ENCODE results near the gene WDR27.

The WDR27 gene

DNA sequence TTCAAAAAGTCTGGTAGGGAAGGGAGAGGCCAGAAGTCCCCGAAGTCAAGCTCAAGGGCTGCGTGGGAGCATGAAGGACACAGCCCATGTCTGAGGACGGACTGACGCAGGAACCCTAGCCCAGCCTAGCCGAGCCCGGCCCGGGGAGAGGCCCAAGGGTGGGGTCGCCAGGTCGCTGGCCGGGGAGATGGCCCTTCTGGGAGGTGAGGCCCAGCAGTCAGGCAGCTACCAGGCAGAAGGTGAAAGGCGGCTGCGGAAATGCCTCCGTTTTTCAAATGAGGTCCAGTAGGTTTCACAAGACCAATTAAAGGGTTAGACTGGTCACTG, 44.6 kb downstream of the WDR27 start:
- H3K4me1 ChIP-seq (ENCODE audit: control insufficient read depth, insufficient read depth, low read length): no peaks in the 10 kb centered on the region
- no peaks in the 10 kb centered on the region for H3K9me3 ChIP-seq (ENCODE audit: control insufficient read depth, insufficient read depth, low read depth, low read length)
- no peak overlapping the region for H3K27ac ChIP-seq (ENCODE audit: extremely low read depth, low read depth, low read length)
- TF ChIP-seq TCF7L2 (IDR thresholded peaks at IDR 0.05; ENCODE audit: borderline replicate concordance, low read depth, low read length) (no peak), ZFP41 (tag by site-specific recombination; IDR thresholded peaks at IDR 0.05; ENCODE audit: borderline replicate concordance) (no peak), ZSCAN16 (tag by site-specific recombination; IDR thresholded peaks at IDR 0.05) (no peak), KLF10 (tag by site-specific recombination; IDR thresholded peaks at IDR 0.05) (no peak), ZBTB1 (tag by site-specific recombination; IDR thresholded peaks at IDR 0.05) (no peak), ZNF585B (tag by site-specific recombination; IDR thresholded peaks at IDR 0.05) (no peak)
- TF ChIP-seq, protein P1, sequence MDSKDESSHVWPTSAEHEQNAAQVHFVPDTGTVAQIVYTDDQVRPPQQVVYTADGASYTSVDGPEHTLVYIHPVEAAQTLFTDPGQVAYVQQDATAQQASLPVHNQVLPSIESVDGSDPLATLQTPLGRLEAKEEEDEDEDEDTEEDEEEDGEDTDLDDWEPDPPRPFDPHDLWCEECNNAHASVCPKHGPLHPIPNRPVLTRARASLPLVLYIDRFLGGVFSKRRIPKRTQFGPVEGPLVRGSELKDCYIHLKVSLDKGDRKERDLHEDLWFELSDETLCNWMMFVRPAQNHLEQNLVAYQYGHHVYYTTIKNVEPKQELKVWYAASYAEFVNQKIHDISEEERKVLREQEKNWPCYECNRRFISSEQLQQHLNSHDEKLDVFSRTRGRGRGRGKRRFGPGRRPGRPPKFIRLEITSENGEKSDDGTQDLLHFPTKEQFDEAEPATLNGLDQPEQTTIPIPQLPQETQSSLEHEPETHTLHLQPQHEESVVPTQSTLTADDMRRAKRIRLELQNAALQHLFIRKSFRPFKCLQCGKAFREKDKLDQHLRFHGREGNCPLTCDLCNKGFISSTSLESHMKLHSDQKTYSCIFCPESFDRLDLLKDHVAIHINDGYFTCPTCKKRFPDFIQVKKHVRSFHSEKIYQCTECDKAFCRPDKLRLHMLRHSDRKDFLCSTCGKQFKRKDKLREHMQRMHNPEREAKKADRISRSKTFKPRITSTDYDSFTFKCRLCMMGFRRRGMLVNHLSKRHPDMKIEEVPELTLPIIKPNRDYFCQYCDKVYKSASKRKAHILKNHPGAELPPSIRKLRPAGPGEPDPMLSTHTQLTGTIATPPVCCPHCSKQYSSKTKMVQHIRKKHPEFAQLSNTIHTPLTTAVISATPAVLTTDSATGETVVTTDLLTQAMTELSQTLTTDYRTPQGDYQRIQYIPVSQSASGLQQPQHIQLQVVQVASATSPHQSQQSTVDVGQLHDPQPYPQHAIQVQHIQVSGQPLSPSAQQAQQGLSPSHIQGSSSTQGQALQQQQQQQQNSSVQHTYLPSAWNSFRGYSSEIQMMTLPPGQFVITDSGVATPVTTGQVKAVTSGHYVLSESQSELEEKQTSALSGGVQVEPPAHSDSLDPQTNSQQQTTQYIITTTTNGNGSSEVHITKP (tag by site-specific recombination; IDR thresholded peaks at IDR 0.05): no peak
- POLR2A ChIA-PET: no interaction called here
- no peak overlapping the region for H3K4me3 ChIP-seq (ENCODE audit: low read depth, low read length)
- CTCF ChIA-PET: no interaction called here
- peaks cover 11 to 80% of the 10 kb centered on the region in 2 experiments; a peak in 2 of 3 replicates for H3K36me3 ChIP-seq (ENCODE audit: control insufficient read depth in 2 of 2, insufficient read depth in 1 of 2, low read length in 2 of 2)

DNA sequence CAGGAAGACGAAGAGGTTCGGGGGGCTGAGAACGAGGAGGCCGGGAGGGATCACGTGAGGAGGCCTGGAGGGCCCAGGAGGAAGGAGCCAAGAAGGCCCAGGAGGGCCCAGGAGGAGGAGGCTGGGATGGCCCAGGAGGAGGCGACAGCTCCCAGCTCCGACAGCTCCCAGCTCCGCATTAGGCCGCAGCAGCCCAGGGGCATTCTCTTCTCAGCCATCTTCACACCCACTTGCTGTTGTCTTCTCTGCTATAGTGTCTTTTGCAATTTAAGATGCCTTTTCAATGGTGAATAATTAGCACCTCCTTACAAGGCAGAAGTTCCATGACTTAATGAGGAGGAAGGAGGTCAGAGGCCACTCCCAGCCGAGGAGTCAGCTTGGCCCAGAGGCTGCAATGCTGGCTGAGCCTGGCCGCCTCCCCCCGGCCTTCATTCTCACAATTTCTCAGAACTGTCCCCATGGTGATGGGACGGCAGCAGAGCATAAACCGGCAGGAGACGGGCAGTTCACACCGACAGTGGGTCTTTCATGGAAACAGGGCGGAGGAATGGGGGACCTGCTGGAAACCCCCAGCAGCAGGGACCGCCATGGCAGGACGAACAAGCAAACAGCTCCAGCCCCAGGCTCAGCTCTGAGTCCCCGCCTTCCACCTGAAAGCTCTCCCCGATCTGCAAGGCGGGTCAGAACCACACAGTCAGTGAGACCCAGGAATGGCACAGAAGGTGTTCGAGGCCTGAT, 45.1 kb downstream of the WDR27 start:
- H3K4me1 ChIP-seq (ENCODE audit: control insufficient read depth, insufficient read depth, low read length): no peaks in the 10 kb centered on the region
- ChIA-PET CTCF (interaction anchor here (0.7 kb wide), 1 partner anchor 157 kb away, joined by 4 read pairs; no protein-coding TSS in a partner anchor), POLR2A (no interaction called here)
- H3K9me3 ChIP-seq (ENCODE audit: control insufficient read depth, insufficient read depth, low read depth, low read length): no peaks in the 10 kb centered on the region
- TF ChIP-seq, protein P2, sequence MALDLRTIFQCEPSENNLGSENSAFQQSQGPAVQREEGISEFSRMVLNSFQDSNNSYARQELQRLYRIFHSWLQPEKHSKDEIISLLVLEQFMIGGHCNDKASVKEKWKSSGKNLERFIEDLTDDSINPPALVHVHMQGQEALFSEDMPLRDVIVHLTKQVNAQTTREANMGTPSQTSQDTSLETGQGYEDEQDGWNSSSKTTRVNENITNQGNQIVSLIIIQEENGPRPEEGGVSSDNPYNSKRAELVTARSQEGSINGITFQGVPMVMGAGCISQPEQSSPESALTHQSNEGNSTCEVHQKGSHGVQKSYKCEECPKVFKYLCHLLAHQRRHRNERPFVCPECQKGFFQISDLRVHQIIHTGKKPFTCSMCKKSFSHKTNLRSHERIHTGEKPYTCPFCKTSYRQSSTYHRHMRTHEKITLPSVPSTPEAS (tag by site-specific recombination; IDR thresholded peaks at IDR 0.05): no peak
- TF ChIP-seq ZNF140 (tag by site-specific recombination; IDR thresholded peaks at IDR 0.05): no peak
- TF ChIP-seq MYNN (tag by site-specific recombination; IDR thresholded peaks at IDR 0.05; ENCODE audit: borderline replicate concordance): no peak
- TF ChIP-seq ZNF555 (tag by site-specific recombination; conservative IDR thresholded peaks at IDR 0.05): no peak
- no peak for TF ChIP-seq ZSCAN16 (tag by site-specific recombination; IDR thresholded peaks at IDR 0.05)
- TF ChIP-seq SP3 (tag by site-specific recombination; IDR thresholded peaks at IDR 0.05): no peak
- no peak overlapping the region for H3K27ac ChIP-seq (ENCODE audit: extremely low read depth, low read depth, low read length)
- peaks cover 11 to 81% of the 10 kb centered on the region in 2 experiments; a peak in 2 of 3 replicates for H3K36me3 ChIP-seq (ENCODE audit: control insufficient read depth in 2 of 2, insufficient read depth in 1 of 2, low read length in 2 of 2)
- no peak overlapping the region for H3K4me3 ChIP-seq (ENCODE audit: low read depth, low read length)

DNA sequence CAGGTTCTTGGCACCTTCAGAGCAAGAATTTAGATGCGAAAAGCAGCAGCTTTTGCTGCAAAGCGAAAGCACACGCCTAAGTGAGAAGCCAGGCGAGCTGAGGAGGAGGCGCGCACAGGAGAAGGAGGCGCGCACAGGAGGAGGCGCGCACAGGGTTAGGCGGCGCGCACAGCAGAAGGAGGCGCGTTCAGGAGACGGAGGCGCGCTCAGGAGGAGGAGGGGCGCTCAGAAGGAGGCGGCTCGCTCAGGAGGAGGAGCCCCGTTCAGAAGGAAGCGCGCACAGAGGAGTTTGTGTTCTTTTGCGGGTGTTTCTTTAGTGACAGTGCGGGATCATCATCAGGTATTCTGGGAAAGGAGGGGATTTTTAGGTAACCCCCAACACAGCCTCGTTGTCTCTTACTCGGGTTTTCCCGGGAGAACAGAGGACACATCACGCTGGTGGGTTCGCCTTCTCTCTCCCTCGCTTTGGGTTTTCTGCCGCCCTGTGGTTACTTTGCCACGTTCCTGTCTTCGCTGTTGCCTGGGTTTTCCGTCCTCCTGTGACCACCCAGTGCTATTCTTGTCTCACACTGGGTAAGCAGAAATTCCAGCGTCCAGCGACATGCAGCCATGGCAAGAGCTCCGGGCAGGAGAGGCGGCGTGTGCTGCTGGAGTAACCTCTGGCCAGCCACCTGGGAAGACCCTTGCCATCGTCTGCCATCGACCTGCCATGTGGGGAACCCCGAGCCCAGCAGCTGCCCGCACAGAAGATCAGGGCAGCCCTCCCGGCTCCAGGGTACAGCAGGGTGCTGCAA, 47.0 kb downstream of the WDR27 start:
- no peaks in the 10 kb centered on the region for H3K9me3 ChIP-seq (ENCODE audit: control insufficient read depth, insufficient read depth, low read depth, low read length)
- ChIA-PET POLR2A (no interaction called here), CTCF (interaction anchor here (0.7 to 1.0 kb wide), 3 partner anchors 15 to 707 kb away, joined by 3 to 5 read pairs (median 3); no protein-coding TSS in a partner anchor)
- TF ChIP-seq SETDB1 (IDR thresholded peaks at IDR 0.05; ENCODE audit: insufficient read length, low read length) (peak; percentile 14), ZNF571 (tag by site-specific recombination; IDR thresholded peaks at IDR 0.05) (no peak)
- H3K4me1 ChIP-seq (ENCODE audit: control insufficient read depth, insufficient read depth, low read length): no peaks in the 10 kb centered on the region
- peaks cover 11 to 69% of the 10 kb centered on the region in 2 experiments; a peak in 2 of 3 replicates for H3K36me3 ChIP-seq (ENCODE audit: control insufficient read depth in 2 of 2, insufficient read depth in 1 of 2, low read length in 2 of 2)
- H3K4me3 ChIP-seq (ENCODE audit: low read depth, low read length): peak overlapping the region; percentile 13
- no peak overlapping the region for H3K27ac ChIP-seq (ENCODE audit: extremely low read depth, low read depth, low read length)

All from HEK293 (cell line).